Stimulated activated CD4-positive, alpha-beta T cell treated with anti-CD3 and anti-CD28 coated beads, TNF-alpha, amount 100 ng/mL, for 4 hours (primary cell): ENCODE measurements around the gene SNAPC4.

ENCODE experiments used
- DNase-seq, 3 experiments: peaks; one replicate each; pipeline ENCODE4 v3.0.0-alpha.2; 2020; ENCODE audit warnings: low read depth in 3 of 3

Gene SNAPC4

GRCh38 chr9:136372561-136373299, 27.2 kb downstream of the SNAPC4 start:
- DNase-seq, result no peak

- no peak for DNase-seq
Measured at GRCh38 chr9:136372006-136372405, 28.0 kb downstream of the SNAPC4 start.

DNA sequence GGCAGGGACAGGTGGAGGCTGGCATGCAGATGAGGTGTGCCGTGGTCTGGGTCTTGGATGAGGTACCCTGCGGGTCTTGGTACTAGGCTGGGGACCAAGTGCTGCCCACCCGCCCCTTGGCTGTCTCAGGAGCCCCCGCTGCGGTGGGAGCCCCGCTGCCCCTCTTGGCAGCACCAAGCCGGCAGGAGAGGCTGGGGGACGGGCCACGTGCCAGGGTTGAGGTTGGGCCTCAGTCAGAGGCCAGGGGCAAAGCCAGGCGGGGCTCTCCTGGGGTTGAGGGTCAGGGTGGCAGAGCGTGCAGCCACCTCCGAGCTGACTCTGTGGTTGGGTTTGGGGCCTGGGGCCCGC, 28.5 kb downstream of the SNAPC4 start:
- no peak for DNase-seq

DNA sequence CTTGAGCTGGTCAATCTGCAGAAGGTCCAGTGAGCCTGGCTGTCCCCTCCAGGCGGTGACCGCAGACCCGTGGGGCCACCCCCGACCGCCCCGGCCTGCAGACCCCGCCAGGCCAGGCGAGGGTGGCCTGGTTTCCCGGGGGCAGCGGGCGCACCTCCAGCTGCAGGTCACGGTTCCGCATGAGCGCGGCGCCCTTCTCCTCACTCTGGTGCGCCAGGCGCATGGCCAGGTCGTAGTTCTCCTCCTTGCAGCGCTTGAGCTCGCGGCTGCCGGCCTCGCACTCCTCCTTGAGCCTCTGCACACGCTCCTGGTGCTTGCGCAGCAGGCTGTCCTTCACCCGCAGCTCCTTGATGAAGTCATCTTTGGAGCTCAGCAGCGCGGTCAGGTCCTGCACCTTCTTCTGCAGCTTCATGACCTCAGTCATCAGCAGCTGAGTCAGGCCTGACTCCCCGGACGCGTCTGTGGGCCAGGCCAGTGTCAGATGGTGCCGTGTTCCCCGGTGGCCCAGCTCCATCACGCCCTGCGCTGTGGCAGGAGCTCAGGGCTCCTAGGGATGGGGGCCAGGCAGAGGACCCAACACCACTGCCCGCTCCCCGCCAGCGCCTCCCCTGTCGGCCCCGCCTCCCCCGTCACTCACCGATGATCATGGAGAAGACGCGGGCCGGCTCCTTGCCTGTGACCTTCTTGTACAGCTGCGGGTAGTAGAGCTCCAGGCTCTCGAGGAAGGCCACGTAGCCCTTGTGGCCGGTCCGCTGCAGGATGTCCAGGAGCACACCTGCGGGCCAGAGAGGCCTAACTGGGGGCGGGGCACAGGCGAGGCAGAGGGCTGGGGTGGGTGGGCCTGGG, 29.1 kb downstream of the SNAPC4 start:
- no peak for DNase-seq

DNA sequence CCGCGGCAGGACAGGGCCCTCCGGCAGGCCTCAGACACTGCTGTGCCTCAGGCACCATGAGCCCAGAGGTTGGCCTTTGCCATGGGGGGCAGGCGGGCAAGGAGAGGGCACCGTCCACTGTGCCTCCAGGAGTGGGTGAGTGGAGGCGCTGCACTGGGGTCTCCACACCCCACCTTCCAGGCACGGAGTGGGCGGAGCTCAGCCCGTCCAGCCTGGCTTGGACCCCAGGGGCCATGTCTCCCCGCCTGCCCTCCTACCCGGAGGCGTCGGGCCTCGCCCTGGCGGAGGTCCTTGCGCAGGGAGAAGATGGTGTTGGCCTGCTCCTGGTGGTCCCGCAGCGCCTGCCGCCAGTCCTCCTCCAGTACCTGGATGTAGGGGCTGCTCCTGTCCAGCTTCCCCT, 29.9 kb downstream of the SNAPC4 start:
- DNase-seq, result no peak

GRCh38 chr9:136368190-136368589, 31.8 kb downstream of the SNAPC4 start:
- no peak for DNase-seq

- no peak for DNase-seq
Measured at GRCh38 chr9:136367296-136368145, 32.4 kb downstream of the SNAPC4 start.

- DNase-seq, result no peak
Measured at GRCh38 chr9:136366826-136367225, 33.1 kb downstream of the SNAPC4 start.

DNA sequence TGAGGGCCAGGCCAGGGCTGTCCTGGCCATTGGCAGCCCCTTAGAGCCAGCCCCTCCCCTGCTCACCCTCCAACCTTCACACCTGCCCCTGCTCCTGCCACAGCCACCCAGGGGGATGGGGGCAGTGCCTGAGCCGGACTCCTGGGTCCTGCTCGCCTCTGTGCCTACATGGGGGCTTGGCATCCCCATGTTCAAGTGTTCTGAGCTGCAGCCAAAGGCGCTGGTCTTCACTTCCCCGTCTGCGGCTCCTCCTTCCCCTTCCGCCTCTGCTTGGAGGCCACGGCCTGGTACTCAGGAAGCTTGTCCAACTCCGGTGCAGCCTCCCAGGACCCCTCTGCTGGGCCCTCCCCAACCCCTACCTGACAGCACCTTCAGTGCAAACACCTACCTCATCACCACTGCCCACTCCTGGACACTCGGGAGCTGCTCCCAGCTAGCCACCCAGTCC, 34.2 kb downstream of the SNAPC4 start:
- DNase-seq, result no peak

DNA sequence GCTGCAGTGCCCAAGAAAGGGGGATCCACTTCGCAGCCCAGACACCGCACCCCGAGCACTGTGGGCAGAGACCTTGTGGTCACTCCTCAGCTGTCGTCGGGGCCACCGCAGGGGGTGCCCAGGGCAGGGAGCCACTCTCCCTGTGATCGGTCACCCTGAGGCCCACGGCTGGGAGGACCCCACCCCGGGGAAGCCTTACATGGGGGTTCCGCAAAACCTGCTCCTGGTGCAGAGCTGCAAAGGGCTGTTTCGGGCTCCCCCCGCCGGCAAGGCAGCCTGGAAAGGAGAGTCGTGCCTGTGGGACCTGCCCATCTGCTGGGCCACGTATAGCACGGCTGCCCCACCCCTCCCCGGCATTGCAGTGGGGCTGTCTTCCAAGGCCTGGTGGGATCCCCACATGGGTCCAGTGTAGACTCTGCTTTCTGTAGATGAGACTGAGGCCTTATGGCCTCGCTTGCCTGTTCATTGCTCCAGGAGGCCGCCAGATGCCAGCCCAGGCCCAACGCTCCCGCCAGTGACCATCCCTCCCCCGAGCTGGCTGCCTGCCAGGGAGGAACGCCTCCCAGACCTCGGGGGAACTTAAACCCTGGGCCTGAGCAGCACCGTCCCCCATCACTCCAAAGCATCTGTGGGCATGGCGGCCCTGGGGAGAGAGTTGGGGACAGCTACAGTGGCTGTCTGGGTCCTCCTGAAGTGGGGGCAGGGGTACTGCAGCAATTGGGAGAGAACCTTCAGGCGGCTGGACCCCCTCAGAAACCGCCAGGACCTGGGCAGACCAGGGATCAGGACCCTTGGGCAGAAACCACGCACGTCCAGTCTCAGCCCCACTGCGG, 34.8 kb downstream of the SNAPC4 start:
- DNase-seq, result no peak

- DNase-seq, result no peak
Measured at GRCh38 chr9:136363949-136364748, 35.8 kb downstream of the SNAPC4 start.

DNA sequence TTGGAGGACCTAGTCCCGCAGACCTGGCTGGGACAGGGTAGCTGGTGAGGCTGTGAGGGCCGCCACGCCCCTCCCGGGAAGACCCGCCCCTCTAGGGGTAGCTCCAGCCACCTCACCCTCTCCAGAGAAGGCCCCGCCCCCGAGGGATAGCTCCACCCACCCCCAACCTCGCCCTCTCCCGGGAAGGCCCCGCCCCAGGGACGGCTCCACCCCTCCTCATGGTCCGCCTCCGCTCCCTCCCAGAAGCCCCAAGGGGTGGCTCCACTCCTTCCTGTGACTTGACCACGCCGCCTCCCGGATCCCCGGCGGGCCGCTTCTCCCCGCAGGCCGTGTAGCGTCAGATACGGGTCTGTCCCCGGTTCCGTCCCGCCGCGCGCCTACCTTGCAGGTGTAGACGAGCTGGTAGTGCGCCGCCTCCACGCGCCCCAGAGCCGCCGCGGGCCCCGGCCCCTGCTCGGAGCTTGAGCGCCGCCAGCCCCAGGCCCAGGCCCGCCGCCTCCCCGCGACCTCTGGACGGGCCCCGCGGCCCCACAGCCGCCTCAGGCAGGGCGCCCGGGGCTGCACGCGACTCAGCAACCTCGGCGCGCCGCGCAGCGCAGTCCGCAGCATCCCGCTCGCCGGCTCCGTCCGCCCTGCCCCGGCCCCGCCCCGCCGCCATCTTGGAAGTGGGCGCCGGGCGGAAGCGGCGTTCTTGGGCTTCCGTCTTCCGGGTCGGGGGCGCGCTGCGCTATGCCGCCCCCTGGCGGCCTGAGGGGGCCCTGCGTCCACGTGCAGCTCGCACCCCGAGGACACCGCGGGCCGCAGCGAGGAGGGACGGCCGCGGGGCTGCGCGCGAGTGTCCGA, 36.6 kb downstream of the SNAPC4 start, which contains the start of gene DNLZ:
TSS of gene DNLZ (minus strand) at position 639 of the 843 bp plus-strand sequence. CDS start at position 609, 30 bp downstream.
- peak; percentile 94 to 98 (median 94) for DNase-seq

- DNase-seq, result no peak
Measured at GRCh38 chr9:136362450-136362784, 37.6 kb downstream of the SNAPC4 start.

GRCh38 chr9:136361754-136362449, 38.1 kb downstream of the SNAPC4 start:
- DNase-seq, result no peak

- DNase-seq, result no peak
Measured at GRCh38 chr9:136361047-136361753, 38.8 kb downstream of the SNAPC4 start.

DNA sequence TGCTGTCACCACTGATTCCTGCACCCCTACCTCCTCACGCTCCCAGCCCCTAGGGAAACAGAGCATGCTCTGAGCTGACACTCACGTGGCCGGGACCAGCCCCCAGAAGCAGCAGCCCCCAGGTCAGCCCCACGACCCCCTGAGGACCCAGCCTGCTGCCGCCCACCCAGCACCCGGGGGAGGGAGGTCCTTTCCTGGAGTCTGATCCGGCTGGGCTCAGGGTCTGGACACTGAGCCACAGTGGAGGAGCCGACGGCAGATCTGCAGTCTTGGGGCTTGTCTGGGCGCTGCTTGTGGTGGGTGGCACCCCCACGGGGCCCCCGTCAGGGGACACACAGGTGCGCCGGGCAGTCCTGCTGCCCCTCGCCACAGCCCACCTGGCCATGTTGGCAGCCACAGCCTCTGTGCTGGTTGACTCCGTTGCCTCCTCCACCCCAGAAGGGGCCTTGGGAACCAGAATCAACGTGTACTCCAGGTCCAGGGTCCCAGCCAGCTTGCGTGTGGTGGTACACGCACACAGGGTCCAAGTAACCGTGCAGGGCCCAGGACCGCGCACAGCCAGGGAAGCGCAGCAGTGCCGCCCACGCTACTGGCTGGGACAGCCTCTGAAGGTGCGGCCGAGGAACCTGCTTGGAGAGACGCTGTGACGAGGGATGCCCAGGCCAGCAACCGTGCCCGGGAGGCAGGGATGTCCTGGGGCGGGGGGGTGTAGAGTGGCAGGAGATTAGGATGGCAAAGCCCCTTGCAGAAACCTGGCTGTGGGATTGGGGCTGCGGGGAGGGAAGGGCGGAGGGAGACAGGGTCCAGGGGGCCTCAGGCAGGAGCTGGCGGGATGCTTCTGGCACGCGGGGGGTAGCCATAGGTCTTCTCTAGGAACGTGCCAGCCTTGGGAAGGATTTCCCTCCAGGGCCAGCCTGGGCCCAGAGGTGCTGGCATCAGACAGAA, 39.9 kb downstream of the SNAPC4 start:
- DNase-seq, result no peak

DNA sequence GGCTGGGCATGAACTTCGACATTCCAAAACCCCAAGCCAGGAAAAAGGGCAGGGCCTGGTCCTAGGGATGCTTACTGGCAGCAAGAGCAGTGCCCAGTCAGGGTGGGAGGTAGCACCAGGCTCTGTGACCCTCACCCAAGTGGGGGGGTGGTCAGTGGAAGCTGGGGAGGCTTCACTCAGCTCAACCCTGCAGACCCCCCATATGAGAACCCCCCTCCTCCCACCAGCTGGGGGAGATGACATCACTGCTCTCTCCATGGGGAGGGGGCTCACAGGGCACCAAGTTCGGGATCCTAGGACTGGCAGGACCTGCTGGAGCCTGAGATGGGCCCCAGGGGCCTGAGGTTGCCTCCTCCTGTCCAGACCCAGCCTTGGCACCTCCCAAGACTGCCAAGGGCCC, 41.1 kb downstream of the SNAPC4 start:
- DNase-seq, result no peak
